SK-N-SH (cell line): ENCODE measurements around the gene LRTM2. TPM values are rescaled to one million over a fixed set of nuclear protein-coding genes. Genes with fewer than 3 reads are reported as not detected.

Source experiments
- CTCF ChIA-PET: fragments of 300-600, 350-600 bp; formaldehyde crosslinking; extraction: SDS; loops from one replicate; lab custom pipeline; 2021; lab: Yijun Ruan, JAX
- POLR2A ChIA-PET: fragments of 350-600 bp; sonication (Branson Sonifier 250); formaldehyde crosslinking; extraction: SDS; loops from one replicate; lab custom pipeline; 2020; ENCODE audit warnings: antibody characterized with exemption, inconsistent platforms; lab: Yijun Ruan, JAX
- DNase-seq: peaks from one replicate; pipeline ENCODE4 v3.0.0; 2012
- H2AFZ ChIP-seq: fragments of 200-600 bp; sonication (generic); 2 replicates; pipeline ENCODE4 v1.8.1; 2016; ENCODE audit warnings: antibody characterized with exemption, mild to moderate bottlenecking, low read depth
- H3F3A ChIP-seq: fragments of 200-600 bp; sonication (generic); replicated peaks from 2 replicates; pipeline ENCODE3; 2016; ENCODE audit warnings: antibody characterized with exemption, mild to moderate bottlenecking; ENCODE audit not compliant: insufficient read depth
- H3K27ac ChIP-seq, 2 experiments: fragments of 200-500 bp in 1 of 2; fragments of 200-600 bp in 1 of 2; sonication (Bioruptor generic) in 1 of 2; sonication (generic), shearing (Covaris generic) in 1 of 2; 2 replicates each; pipeline versions ENCODE4 v1.5.1 to v1.6.1; 2014 to 2016; ENCODE audit warnings: low read depth in 2 of 2, inconsistent platforms in 1 of 2, low read length in 1 of 2, mild to moderate bottlenecking in 1 of 2, mixed read lengths in 1 of 2
- H3K27me3 ChIP-seq: fragments of 200-600 bp; sonication (generic), shearing (Covaris generic); 2 replicates; pipeline ENCODE4 v1.6.1; 2016; ENCODE audit warnings: mixed run types; ENCODE audit not compliant: insufficient read depth
- H3K36me3 ChIP-seq, 2 experiments: fragments of 200-500 bp in 1 of 2; fragments of 200-600 bp in 1 of 2; sonication (Bioruptor generic) in 1 of 2; sonication (generic) in 1 of 2; replicated peaks in 1 of 2; 2 replicates each; pipeline versions ENCODE3 to v1.5.1; 2014 to 2016; ENCODE audit warnings: low read length in 1 of 2, mild to moderate bottlenecking in 1 of 2; ENCODE audit not compliant: insufficient read depth in 2 of 2, control insufficient read depth in 1 of 2
- H3K4me1 ChIP-seq, 2 experiments: fragments of 200-500 bp in 1 of 2; fragments of 200-600 bp in 1 of 2; sonication (Bioruptor generic) in 1 of 2; sonication (generic), shearing (Covaris generic) in 1 of 2; 2 replicates each; pipeline versions ENCODE4 v1.5.1 to v1.6.1; 2014 to 2016; ENCODE audit warnings: low read depth in 1 of 2, low read length in 1 of 2, mixed run types in 1 of 2; ENCODE audit not compliant: insufficient read depth in 2 of 2, control insufficient read depth in 1 of 2
- H3K4me2 ChIP-seq: fragments of 200-600 bp; sonication (generic), shearing (Covaris generic); 2 replicates; pipeline ENCODE4 v1.6.1; 2017; ENCODE audit warnings: mixed run types
- H3K4me3 ChIP-seq, 2 experiments: fragments of 200-500 bp in 1 of 2; fragments of 200-600 bp in 1 of 2; sonication (Bioruptor generic) in 1 of 2; sonication (generic), shearing (Covaris generic) in 1 of 2; 2 replicates each; pipeline versions ENCODE4 v1.5.1 to v1.8.1; 2014 to 2016; ENCODE audit warnings: low read depth in 2 of 2, inconsistent platforms in 1 of 2, low read length in 1 of 2, mild to moderate bottlenecking in 1 of 2, mixed read lengths in 1 of 2, moderate library complexity in 1 of 2
- H3K79me2 ChIP-seq: fragments of 200-600 bp; sonication (generic); 2 replicates; pipeline ENCODE4 v1.8.1; 2017; ENCODE audit warnings: mild to moderate bottlenecking; ENCODE audit not compliant: insufficient read depth
- H3K9ac ChIP-seq: fragments of 200-600 bp; sonication (generic); 2 replicates; pipeline ENCODE4 v1.6.1; 2017; ENCODE audit warnings: mixed run types
- H3K9me2 ChIP-seq: fragments of 200-600 bp; sonication (generic); 2 replicates; pipeline ENCODE4 v1.6.1; 2017; ENCODE audit warnings: mixed run types
- H3K9me3 ChIP-seq: fragments of 200-600 bp; sonication (generic); 2 replicates; pipeline ENCODE4 v1.6.1; 2017; ENCODE audit warnings: mixed run types, mild to moderate bottlenecking, moderate library complexity
- H4K20me1 ChIP-seq: fragments of 200-600 bp; sonication (generic); 2 replicates; pipeline ENCODE4 v1.6.1; 2017; ENCODE audit warnings: mild to moderate bottlenecking, mixed run types; ENCODE audit not compliant: insufficient read depth
- CTCF ChIP-seq: fragments of 200-600 bp; sonication (generic); IDR thresholded peaks from 2 replicates; pipeline ENCODE4 v1.6.1; 2017; ENCODE audit warnings: antibody characterized with exemption, mild to moderate bottlenecking, moderate library complexity
- EP300 ChIP-seq, 2 experiments: IDR thresholded peaks; 2 replicates each; pipeline versions ENCODE4 v1.4.0 to v1.6.1; 2012; ENCODE audit warnings: borderline replicate concordance in 1 of 2, low read depth in 1 of 2, low read length in 1 of 2
- GABPA ChIP-seq: IDR thresholded peaks from 2 replicates; pipeline ENCODE4 v1.4.0; 2012; ENCODE audit warnings: low read depth, mild to moderate bottlenecking
- GATA2 ChIP-seq: sonication (generic); formaldehyde crosslinking; IDR thresholded peaks from 2 replicates; pipeline ENCODE4 v1.5.0; 2020; ENCODE audit warnings: mild to moderate bottlenecking, missing genetic modification reagents
- MAX ChIP-seq: IDR thresholded peaks from 2 replicates; pipeline ENCODE4 v1.4.0; 2012; ENCODE audit warnings: low read depth
- MEF2A ChIP-seq: IDR thresholded peaks from 2 replicates; pipeline ENCODE4 v1.4.0; 2012; ENCODE audit warnings: low read depth, borderline replicate concordance
- MXI1 ChIP-seq: IDR thresholded peaks from 2 replicates; pipeline ENCODE4 v1.6.1; 2012; ENCODE audit warnings: mild to moderate bottlenecking, low read depth, low read length, improper control_type of control experiment
- POLR2AphosphoS5 ChIP-seq: IDR thresholded peaks from 2 replicates; pipeline ENCODE4 v1.6.1; 2012; ENCODE audit warnings: low read depth, low read length
- RAD21 ChIP-seq: IDR thresholded peaks from 2 replicates; pipeline ENCODE4 v1.6.1; 2012; ENCODE audit warnings: mild to moderate bottlenecking, low read length
- RFX5 ChIP-seq: IDR thresholded peaks from 2 replicates; pipeline ENCODE4 v1.6.1; 2012; ENCODE audit warnings: mild to moderate bottlenecking, improper control_type of control experiment, low read length
- TAF1 ChIP-seq: IDR thresholded peaks from 2 replicates; pipeline ENCODE4 v1.6.1; 2012; ENCODE audit warnings: low read depth, mild to moderate bottlenecking, low read length, moderate library complexity, borderline replicate concordance
- TCF12 ChIP-seq: IDR thresholded peaks from 2 replicates; pipeline ENCODE4 v1.4.0; 2012
- TEAD4 ChIP-seq: IDR thresholded peaks from 2 replicates; pipeline ENCODE4 v1.4.0; 2012; ENCODE audit warnings: mild to moderate bottlenecking, borderline replicate concordance; ENCODE audit not compliant: insufficient read depth
- YY1 ChIP-seq: IDR thresholded peaks from 2 replicates; pipeline ENCODE4 v1.4.0; 2012; ENCODE audit warnings: low read depth, mild to moderate bottlenecking
- WGBS: methylation state at CpG from one replicate; pipeline ENCODE4 v1.1.6; 2017; ENCODE audit warnings: low lambda C conversion rate; 5-methylcytosine and 5-hydroxymethylcytosine counted together
- polyA plus RNA-seq, 3 experiments: library from polyadenylated mRNA; depleted of rRNA; stranded (reverse); fragments of >200 nt; gene quantifications; 2 replicates each; pipeline ENCODE4 v1.2.3, GENCODE V29; 2012
- TF ChIP-seq, protein P1 (sequence below): IDR thresholded peaks from 2 replicates; pipeline ENCODE4 v1.4.0; 2012; ENCODE audit warnings: low read depth, borderline replicate concordance
- TF ChIP-seq, protein P2 (sequence below): IDR thresholded peaks from 2 replicates; pipeline ENCODE4 v1.4.0; 2012; ENCODE audit warnings: low read depth, borderline replicate concordance

Gene LRTM2
- polyA plus RNA-seq, 1 of the 3 experiments (the other 2 are of a cell fraction), result not detected

DNA sequence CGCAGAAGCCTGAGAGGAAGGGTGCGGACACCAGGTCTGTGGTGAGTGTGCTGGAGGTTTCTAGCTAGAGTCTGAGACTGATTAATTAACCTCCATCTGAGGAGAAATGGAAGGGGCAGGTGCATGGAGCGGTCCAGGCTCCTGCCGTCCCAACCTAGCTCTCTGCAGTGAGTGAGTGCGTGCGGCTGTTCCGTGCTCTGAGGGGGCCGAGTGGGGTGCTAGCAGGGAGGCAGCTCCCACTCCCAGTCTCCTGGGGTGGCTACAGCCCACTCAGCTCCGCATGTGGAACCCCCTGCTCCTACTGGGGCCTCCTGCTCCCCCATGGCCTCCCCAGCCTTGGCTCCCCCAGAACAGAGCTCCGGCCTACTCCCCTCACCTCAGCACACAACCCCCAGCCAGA, 2.9 kb downstream of the LRTM2 start:
- ChIA-PET CTCF (interaction anchor here (1.1 to 3.5 kb wide), 3 partner anchors 10 to 116 kb away, joined by 3 to 19 read pairs (median 8); no protein-coding TSS in a partner anchor), POLR2A (no interaction called here)
- no peak overlapping the region; a peak in 1 of 4 replicates for H3K27ac ChIP-seq
- no peaks in the 10 kb centered on the region for H3F3A ChIP-seq
- peaks cover 25% of the 10 kb centered on the region; the same call in 1 of the 2 replicates for H3K27me3 ChIP-seq
- H3K4me2 ChIP-seq, result no peak overlapping the region
- TF ChIP-seq RAD21 (no peak), MAX (no peak), MEF2A (no peak), TCF12 (no peak), YY1 (no peak), GABPA (no peak), TEAD4 (no peak), CTCF (no peak)
- TF ChIP-seq, protein P1, sequence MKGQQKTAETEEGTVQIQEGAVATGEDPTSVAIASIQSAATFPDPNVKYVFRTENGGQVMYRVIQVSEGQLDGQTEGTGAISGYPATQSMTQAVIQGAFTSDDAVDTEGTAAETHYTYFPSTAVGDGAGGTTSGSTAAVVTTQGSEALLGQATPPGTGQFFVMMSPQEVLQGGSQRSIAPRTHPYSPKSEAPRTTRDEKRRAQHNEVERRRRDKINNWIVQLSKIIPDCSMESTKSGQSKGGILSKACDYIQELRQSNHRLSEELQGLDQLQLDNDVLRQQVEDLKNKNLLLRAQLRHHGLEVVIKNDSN, result no peak
- TF ChIP-seq, protein P2, sequence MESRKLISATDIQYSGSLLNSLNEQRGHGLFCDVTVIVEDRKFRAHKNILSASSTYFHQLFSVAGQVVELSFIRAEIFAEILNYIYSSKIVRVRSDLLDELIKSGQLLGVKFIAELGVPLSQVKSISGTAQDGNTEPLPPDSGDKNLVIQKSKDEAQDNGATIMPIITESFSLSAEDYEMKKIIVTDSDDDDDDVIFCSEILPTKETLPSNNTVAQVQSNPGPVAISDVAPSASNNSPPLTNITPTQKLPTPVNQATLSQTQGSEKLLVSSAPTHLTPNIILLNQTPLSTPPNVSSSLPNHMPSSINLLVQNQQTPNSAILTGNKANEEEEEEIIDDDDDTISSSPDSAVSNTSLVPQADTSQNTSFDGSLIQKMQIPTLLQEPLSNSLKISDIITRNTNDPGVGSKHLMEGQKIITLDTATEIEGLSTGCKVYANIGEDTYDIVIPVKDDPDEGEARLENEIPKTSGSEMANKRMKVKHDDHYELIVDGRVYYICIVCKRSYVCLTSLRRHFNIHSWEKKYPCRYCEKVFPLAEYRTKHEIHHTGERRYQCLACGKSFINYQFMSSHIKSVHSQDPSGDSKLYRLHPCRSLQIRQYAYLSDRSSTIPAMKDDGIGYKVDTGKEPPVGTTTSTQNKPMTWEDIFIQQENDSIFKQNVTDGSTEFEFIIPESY, result no peak
- no peaks in the 10 kb centered on the region for H3K79me2 ChIP-seq
- no peaks in the 10 kb centered on the region for H3K36me3 ChIP-seq
- no peaks in the 10 kb centered on the region for H3K9me2 ChIP-seq
- peaks cover 0 to 68% of the 10 kb centered on the region in 2 experiments; a peak in 1 of 4 replicates for H3K4me1 ChIP-seq
- DNase-seq, result no peak
- H4K20me1 ChIP-seq, result no peaks in the 10 kb centered on the region
- H2AFZ ChIP-seq, result no peak overlapping the region
- WGBS, result 88% methylated on average over 6 of the region's 10 CpGs
- H3K9ac ChIP-seq, result no peak overlapping the region
- no peak overlapping the region for H3K4me3 ChIP-seq
- H3K9me3 ChIP-seq, result no peaks in the 10 kb centered on the region

- Histone ChIP-seq H3K4me1 (peaks cover 0 to 74% of the 10 kb centered on the region in 2 experiments; a peak in 2 of 4 replicates), H3K27ac (no peak overlapping the region), H3F3A (no peaks in the 10 kb centered on the region), H3K9me3 (no peaks in the 10 kb centered on the region), H3K36me3 (no peaks in the 10 kb centered on the region), H2AFZ (no peak overlapping the region), H3K27me3 (peaks cover 11% of the 10 kb centered on the region; the same call in 1 of the 2 replicates), H3K4me2 (no peak overlapping the region), H3K9ac (no peak overlapping the region), H3K4me3 (no peak overlapping the region), H4K20me1 (no peaks in the 10 kb centered on the region), H3K9me2 (no peaks in the 10 kb centered on the region), H3K79me2 (no peaks in the 10 kb centered on the region)
- 60% methylated on average over 13 of the region's 14 CpGs for WGBS
- DNase-seq, result no peak
- CTCF ChIA-PET, result interaction anchor here (2.0 to 3.5 kb wide), 2 partner anchors 34 to 114 kb away, joined by 8 to 19 read pairs; no protein-coding TSS in a partner anchor
- TF ChIP-seq YY1 (no peak), CTCF (no peak), TAF1 (no peak), POLR2AphosphoS5 (no peak), RFX5 (no peak), TEAD4 (no peak), MXI1 (no peak), GATA2 (CRISPR knock-in tag) (no peak), EP300 (IDR thresholded peaks at IDR 0.05; ENCODE audit: borderline replicate concordance in 1 of 2, low read depth in 1 of 2, low read length in 1 of 2) (no peak)
- POLR2A ChIA-PET, result no interaction called here
These were observed 5.2 kb downstream of the LRTM2 start for GRCh38 chr12:1825382-1826102.
